ENCODE data around the gene CD151. TPM values are rescaled to one million over a fixed set of nuclear protein-coding genes. Genes with fewer than 3 reads are reported as not detected.

Gene CD151
- total and polyA plus RNA-seq, 2 experiments from 2014 or later: 62.9 to 109 TPM

DNA sequence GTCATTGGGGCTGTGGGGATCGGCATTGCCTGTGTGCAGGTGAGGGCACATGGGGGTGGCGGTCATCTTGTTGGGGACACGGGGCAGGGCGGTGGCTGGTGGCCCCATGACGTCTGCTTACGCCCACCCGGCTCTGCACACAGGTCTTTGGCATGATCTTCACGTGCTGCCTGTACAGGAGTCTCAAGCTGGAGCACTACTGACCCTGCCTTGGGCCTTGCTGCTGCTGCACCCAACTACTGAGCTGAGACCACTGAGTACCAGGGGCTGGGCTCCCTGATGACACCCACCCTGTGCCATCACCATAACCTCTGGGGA is 5.2 kb downstream of the CD151 start:
- Histone ChIP-seq H3K27ac (ENCODE audit: low read depth) (no peak overlapping the region), H3K4me1 (ENCODE audit: insufficient read depth) (peaks cover 17% of the 10 kb centered on the region), H3K36me3 (ENCODE audit: insufficient read depth) (peaks cover 6% of the 10 kb centered on the region; the same call in 1 of the 2 replicates), H2AFZ (no peak overlapping the region), H3K4me3 (no peak overlapping the region), H4K20me1 (replicated peaks; ENCODE audit: insufficient read depth) (peaks cover 38% of the 10 kb centered on the region), H3K4me2 (no peak overlapping the region), H3F3A (replicated peaks; ENCODE audit: low read depth) (peaks cover 26% of the 10 kb centered on the region), H3K9me2 (ENCODE audit: insufficient read depth) (no peaks in the 10 kb centered on the region), H3K79me2 (replicated peaks; ENCODE audit: insufficient read depth) (peaks cover 23% of the 10 kb centered on the region), H3K27me3 (ENCODE audit: insufficient read depth) (no peaks in the 10 kb centered on the region)
- ATAC-seq (no peak), DNase-seq (ENCODE audit: low spot score) (no peak)
- no peaks in the 10 kb centered on the region for H3K9me3 Mint-ChIP-seq
- no peak overlapping the region for H3K27ac Mint-ChIP-seq
- H3K4me1 Mint-ChIP-seq: peaks cover 28% of the 10 kb centered on the region
- H3K4me3 Mint-ChIP-seq: no peak overlapping the region
- peaks cover 28% of the 10 kb centered on the region for H3K27me3 Mint-ChIP-seq (ENCODE audit: insufficient read depth, low read depth, poor library complexity)
- TF ChIP-seq ZNF114 (CRISPR knock-in tag; IDR thresholded peaks at IDR 0.05) (no peak), CREB1 (CRISPR knock-in tag; IDR thresholded peaks at IDR 0.05; ENCODE audit: low read depth) (no peak), JUNB (IDR thresholded peaks at IDR 0.05; ENCODE audit: unreplicated experiment) (no peak), POLR2AphosphoS5 (IDR thresholded peaks at IDR 0.05; ENCODE audit: low read depth) (no peak)
- TF ChIP-seq, protein P1, sequence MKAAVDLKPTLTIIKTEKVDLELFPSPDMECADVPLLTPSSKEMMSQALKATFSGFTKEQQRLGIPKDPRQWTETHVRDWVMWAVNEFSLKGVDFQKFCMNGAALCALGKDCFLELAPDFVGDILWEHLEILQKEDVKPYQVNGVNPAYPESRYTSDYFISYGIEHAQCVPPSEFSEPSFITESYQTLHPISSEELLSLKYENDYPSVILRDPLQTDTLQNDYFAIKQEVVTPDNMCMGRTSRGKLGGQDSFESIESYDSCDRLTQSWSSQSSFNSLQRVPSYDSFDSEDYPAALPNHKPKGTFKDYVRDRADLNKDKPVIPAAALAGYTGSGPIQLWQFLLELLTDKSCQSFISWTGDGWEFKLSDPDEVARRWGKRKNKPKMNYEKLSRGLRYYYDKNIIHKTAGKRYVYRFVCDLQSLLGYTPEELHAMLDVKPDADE (IDR thresholded peaks at IDR 0.05): no peak
- TF ChIP-seq, protein P2, sequence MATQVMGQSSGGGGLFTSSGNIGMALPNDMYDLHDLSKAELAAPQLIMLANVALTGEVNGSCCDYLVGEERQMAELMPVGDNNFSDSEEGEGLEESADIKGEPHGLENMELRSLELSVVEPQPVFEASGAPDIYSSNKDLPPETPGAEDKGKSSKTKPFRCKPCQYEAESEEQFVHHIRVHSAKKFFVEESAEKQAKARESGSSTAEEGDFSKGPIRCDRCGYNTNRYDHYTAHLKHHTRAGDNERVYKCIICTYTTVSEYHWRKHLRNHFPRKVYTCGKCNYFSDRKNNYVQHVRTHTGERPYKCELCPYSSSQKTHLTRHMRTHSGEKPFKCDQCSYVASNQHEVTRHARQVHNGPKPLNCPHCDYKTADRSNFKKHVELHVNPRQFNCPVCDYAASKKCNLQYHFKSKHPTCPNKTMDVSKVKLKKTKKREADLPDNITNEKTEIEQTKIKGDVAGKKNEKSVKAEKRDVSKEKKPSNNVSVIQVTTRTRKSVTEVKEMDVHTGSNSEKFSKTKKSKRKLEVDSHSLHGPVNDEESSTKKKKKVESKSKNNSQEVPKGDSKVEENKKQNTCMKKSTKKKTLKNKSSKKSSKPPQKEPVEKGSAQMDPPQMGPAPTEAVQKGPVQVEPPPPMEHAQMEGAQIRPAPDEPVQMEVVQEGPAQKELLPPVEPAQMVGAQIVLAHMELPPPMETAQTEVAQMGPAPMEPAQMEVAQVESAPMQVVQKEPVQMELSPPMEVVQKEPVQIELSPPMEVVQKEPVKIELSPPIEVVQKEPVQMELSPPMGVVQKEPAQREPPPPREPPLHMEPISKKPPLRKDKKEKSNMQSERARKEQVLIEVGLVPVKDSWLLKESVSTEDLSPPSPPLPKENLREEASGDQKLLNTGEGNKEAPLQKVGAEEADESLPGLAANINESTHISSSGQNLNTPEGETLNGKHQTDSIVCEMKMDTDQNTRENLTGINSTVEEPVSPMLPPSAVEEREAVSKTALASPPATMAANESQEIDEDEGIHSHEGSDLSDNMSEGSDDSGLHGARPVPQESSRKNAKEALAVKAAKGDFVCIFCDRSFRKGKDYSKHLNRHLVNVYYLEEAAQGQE (IDR thresholded peaks at IDR 0.05; ENCODE audit: unreplicated experiment): no peak
- TF ChIP-seq, protein P3, sequence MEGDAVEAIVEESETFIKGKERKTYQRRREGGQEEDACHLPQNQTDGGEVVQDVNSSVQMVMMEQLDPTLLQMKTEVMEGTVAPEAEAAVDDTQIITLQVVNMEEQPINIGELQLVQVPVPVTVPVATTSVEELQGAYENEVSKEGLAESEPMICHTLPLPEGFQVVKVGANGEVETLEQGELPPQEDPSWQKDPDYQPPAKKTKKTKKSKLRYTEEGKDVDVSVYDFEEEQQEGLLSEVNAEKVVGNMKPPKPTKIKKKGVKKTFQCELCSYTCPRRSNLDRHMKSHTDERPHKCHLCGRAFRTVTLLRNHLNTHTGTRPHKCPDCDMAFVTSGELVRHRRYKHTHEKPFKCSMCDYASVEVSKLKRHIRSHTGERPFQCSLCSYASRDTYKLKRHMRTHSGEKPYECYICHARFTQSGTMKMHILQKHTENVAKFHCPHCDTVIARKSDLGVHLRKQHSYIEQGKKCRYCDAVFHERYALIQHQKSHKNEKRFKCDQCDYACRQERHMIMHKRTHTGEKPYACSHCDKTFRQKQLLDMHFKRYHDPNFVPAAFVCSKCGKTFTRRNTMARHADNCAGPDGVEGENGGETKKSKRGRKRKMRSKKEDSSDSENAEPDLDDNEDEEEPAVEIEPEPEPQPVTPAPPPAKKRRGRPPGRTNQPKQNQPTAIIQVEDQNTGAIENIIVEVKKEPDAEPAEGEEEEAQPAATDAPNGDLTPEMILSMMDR (conservative IDR thresholded peaks at IDR 0.05; ENCODE audit: low read depth in 2 of 2): no peak
- peaks cover 38% of the 10 kb centered on the region for H3K36me3 Mint-ChIP-seq (ENCODE audit: low read depth)

DNA sequence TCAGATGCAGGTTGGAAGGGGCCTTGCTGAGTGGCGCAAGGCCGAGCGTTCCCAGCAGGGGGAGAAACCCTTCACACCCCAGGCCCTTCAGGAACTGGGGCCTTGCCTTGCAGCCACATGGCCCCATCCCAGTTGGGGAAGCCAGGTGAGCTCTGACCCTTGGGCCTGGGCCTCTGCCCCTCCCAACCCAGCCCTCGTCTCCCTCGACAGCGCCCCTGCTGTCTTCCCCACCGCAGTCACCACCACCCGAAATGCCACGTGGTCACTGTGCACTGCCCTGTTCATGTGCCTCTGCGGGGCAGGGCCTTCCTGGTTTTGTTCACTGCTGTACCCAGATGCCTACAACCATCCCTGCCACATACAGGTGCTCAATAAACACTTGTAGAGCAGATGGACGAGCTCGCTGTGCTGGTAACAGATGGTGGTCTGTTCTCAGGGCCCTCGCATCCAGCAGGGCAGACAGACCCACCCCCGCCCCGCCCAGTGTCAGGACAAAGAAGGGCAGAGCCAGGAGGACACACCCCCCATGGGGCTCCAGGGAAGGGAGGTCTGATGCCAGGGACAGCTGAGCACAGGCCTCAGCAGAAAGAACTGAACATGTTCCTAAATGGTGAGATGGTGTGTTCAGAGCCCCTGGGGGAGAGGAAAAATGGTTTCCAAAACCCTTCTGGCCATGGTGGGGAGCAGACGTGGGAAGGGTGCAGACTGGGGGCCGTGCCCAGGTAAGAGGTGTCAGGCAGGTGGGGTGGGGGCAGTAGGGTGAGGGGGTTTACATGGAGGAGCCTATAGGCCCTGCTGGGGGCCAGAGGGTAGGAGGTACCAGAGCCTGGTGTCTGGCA is 5.9 kb downstream of the CD151 start:
- peaks cover 15% of the 10 kb centered on the region for H3K4me1 ChIP-seq (ENCODE audit: insufficient read depth)
- peaks cover 27% of the 10 kb centered on the region for H3K4me1 Mint-ChIP-seq
- no peak overlapping the region for H3K27ac Mint-ChIP-seq
- H3K9me2 ChIP-seq (ENCODE audit: insufficient read depth): no peaks in the 10 kb centered on the region
- DNase-seq (ENCODE audit: low spot score) (peak; percentile 79), ATAC-seq (peak; percentile 17)
- no peaks in the 10 kb centered on the region for H3K9me3 Mint-ChIP-seq
- H3K36me3 ChIP-seq (ENCODE audit: insufficient read depth): peaks cover 6% of the 10 kb centered on the region; the same call in 1 of the 2 replicates
- 0 out of 2 replicates have a peak overlapping the region, but pooled peaks have one; percentile 26 for H3K27ac ChIP-seq (ENCODE audit: low read depth)
- no peaks in the 10 kb centered on the region for H3K27me3 ChIP-seq (ENCODE audit: insufficient read depth)
- H3K27me3 Mint-ChIP-seq (ENCODE audit: insufficient read depth, low read depth, poor library complexity): peaks cover 25% of the 10 kb centered on the region
- H3K4me2 ChIP-seq: no peak overlapping the region
- no peak overlapping the region for H2AFZ ChIP-seq
- H4K20me1 ChIP-seq (replicated peaks; ENCODE audit: insufficient read depth): peaks cover 38% of the 10 kb centered on the region
- H3K36me3 Mint-ChIP-seq (ENCODE audit: low read depth): peaks cover 38% of the 10 kb centered on the region
- no peak overlapping the region for H3K4me3 ChIP-seq
- TF ChIP-seq EZH2 (IDR thresholded peaks at IDR 0.05; ENCODE audit: low read depth, unreplicated experiment) (no peak), POLR2AphosphoS5 (IDR thresholded peaks at IDR 0.05; ENCODE audit: low read depth) (peak; percentile 56; the same call in 1 of the 2 replicates)
- TF ChIP-seq, protein P3 (conservative IDR thresholded peaks at IDR 0.05; ENCODE audit: low read depth in 2 of 2): peak; percentile 33 to 41
- H3F3A ChIP-seq (replicated peaks; ENCODE audit: low read depth): peaks cover 26% of the 10 kb centered on the region
- H3K79me2 ChIP-seq (replicated peaks; ENCODE audit: insufficient read depth): peaks cover 23% of the 10 kb centered on the region
- no peak overlapping the region for H3K4me3 Mint-ChIP-seq
